Heart left ventricle (tissue), 16 donors: ENCODE measurements around the gene SGK1. TPM values are rescaled to one million over a fixed set of nuclear protein-coding genes. Genes with fewer than 3 reads are reported as not detected.

Experiments
- ATAC-seq, 4 donors: fragments of 200-7000 bp; cut with Tn5 transposase; one replicate each; pipeline ENCODE4 v1.9.1; 2020 to 2022; ENCODE audit warnings: moderate library complexity in 4 of 4, mild to moderate bottlenecking in 3 of 4, moderate number of reproducible peaks in 1 of 4
- DNase-seq, 5 donors: peaks; one replicate each; pipeline ENCODE4 v3.0.0-alpha.2; 2020
- H3K27ac ChIP-seq, 12 donors: fragments of 200-600 bp; sonication (generic) in 4 of 12; one replicate each; pipeline versions ENCODE4 v1.5.0 to v1.8.0; 2016 to 2022; ENCODE audit warnings: mild to moderate bottlenecking in 2 of 12
- H3K27me3 ChIP-seq, 9 donors: fragments of 200-600 bp; sonication (generic) in 2 of 9; one replicate each; pipeline versions ENCODE4 v1.5.1 to v1.8.0; 2016 to 2022; ENCODE audit warnings: mild to moderate bottlenecking in 3 of 9
- H3K36me3 ChIP-seq, 9 donors: fragments of 200-600 bp; sonication (generic) in 2 of 9; one replicate each; pipeline versions ENCODE4 v1.5.0 to v1.8.0; 2018 to 2022; ENCODE audit warnings: mild to moderate bottlenecking in 2 of 9
- H3K4me1 ChIP-seq, 12 donors: fragments of 200-600 bp; sonication (generic) in 4 of 12; one replicate each; pipeline versions ENCODE4 v1.5.0 to v1.8.0; 2016 to 2022; ENCODE audit warnings: mild to moderate bottlenecking in 3 of 12
- H3K4me3 ChIP-seq, 12 donors: fragments of 200-600 bp; sonication (generic) in 4 of 12; one replicate each; pipeline versions ENCODE4 v1.5.0 to v1.8.0; 2017 to 2022; ENCODE audit warnings: mild to moderate bottlenecking in 9 of 12, moderate library complexity in 4 of 12
- H3K9me3 ChIP-seq, 12 donors: fragments of 200-600 bp; sonication (generic) in 4 of 12; one replicate each; pipeline versions ENCODE4 v1.5.0 to v1.8.0; 2016 to 2022; ENCODE audit warnings: mild to moderate bottlenecking in 1 of 12
- POLR2A ChIP-seq, 2 donors: fragments of 450-650 bp; IDR thresholded peaks; one replicate each; pipeline ENCODE4 v1.6.1; 2017; ENCODE audit warnings: antibody characterized with exemption in 2 of 2, mild to moderate bottlenecking in 2 of 2, moderate library complexity in 2 of 2
- WGBS, 4 donors: extraction: QIAGEN DNeasy Blood & Tissue Kit in 2 of 4; methylation state at CpG; one replicate each; pipeline versions ENCODE4 v1.1.5 to v1.1.7; 2013 to 2018; 5-methylcytosine and 5-hydroxymethylcytosine counted together
- intact Hi-C, 10 donors: fragments of 100-400 bp; cut with DNase I; formaldehyde crosslinking; loops; one replicate each; pipeline versions ENCODE4 v1.11.1 to v1.14.2; 2022
- polyA plus RNA-seq, 2 donors: library from polyadenylated mRNA; stranded (reverse); fragments of 200-250 nt; gene quantifications; one replicate each; pipeline ENCODE4 v1.2.3, GENCODE V29; 2013
- total RNA-seq, 9 donors: library from RNA; depleted of rRNA in 2 of 9; stranded (reverse); fragments of >200 nt in 2 of 9; fragmentation: NEBNext Ultra II Directional in 3 of 9; extraction: Animal tissue kit (Norgen Biotek cat#: 25700) in 3 of 9; gene quantifications; one replicate each; pipeline versions ENCODE4 v1.1.0 to v1.2.4, GENCODE V29; 2016 to 2023
- TF ChIP-seq, protein P1 (sequence below), 12 donors: fragments of 200-600 bp; sonication (generic) in 4 of 12; IDR thresholded peaks; one replicate each; pipeline versions ENCODE4 v1.5.0 to v1.8.0; 2018 to 2022; ENCODE audit warnings: antibody characterized with exemption in 12 of 12, mild to moderate bottlenecking in 5 of 12
- donor health status: ischemic (EF 13 %, LVEDD 7.1; RV severe dilation, severe dysfunction).
- donor health status: healthy with polysubstance abuse.
- donor health status: DM: no; HTN: yes; CAD: no.
- donor health status: DM: no; HTN: no; CAD: no.
- donor health status: ischemic (EF 25% LVEDD 6.9; RV normal size, moderate dysfunction).
- donor health status: ischemic (EF 25% LVEDD 5.7; RV mildly dilated, moderate dysfunction).
- donor health status: healthy.
- donor health status: DM: yes; HTN: yes; CAD: no.
- donor health status: ischemic (EF 35%, LVEDD 5.7; RV mildly dilated, moderate dysfunction).
- donor health status: nonischemic (EF 11% LVEDD 7.7; RV severe dilation, severe dysfunction).
- donor health status: DM: yes; HTN: yes; CAD: no.
- donor health status: PGD.
- donor health status: ischemic (EF 29% LVEDD 5.4; RV normal size, mild dysfunction).
- donor health status: nonischemic (EF 23%, LVEDD 6.1; RV moderate dilation, normal function).

Gene SGK1
- total and polyA plus RNA-seq, 11 donors: 17.7 to 118 (median 56.7) TPM

DNA sequence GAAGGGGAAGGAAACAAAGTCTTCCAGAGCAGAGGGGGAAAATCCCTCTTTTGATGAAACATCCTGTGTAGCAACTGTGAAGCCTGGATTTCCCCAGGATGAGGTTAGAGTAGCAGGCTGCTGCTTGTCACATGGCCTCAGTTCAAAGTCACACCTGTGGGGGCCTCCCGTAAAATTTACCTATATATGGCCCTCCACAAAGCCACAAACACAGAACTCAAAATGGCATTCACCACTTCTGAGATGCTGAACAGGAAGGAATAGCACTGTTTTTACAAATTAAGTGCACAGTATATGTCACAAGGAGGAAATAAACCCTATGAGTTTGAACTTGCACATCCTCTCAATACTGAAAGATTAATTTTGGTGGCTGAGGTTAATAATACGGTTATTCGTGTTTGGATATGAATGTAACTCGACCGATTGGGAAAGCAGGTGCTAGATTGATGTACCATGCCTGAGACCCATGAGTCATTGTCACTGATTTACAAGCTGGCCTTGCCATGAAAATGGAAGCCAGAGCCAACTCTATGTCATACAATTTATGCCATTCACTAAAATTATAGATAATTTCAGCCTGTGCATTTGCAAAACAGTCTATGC, 70.6 kb downstream of the SGK1 start:
- Histone ChIP-seq H3K4me1 (peaks cover 0 to 53% (median 17%) of the 10 kb centered on the region in 12 donors), H3K9me3 (no peaks in the 10 kb centered on the region), H3K27me3 (no peaks in the 10 kb centered on the region), H3K4me3 (no peak overlapping the region), H3K36me3 (no peaks in the 10 kb centered on the region), H3K27ac (peak overlapping the region in 1 of 12 donors; percentile 40)
- no peak for TF ChIP-seq POLR2A (IDR thresholded peaks at IDR 0.05)
- TF ChIP-seq, protein P1, sequence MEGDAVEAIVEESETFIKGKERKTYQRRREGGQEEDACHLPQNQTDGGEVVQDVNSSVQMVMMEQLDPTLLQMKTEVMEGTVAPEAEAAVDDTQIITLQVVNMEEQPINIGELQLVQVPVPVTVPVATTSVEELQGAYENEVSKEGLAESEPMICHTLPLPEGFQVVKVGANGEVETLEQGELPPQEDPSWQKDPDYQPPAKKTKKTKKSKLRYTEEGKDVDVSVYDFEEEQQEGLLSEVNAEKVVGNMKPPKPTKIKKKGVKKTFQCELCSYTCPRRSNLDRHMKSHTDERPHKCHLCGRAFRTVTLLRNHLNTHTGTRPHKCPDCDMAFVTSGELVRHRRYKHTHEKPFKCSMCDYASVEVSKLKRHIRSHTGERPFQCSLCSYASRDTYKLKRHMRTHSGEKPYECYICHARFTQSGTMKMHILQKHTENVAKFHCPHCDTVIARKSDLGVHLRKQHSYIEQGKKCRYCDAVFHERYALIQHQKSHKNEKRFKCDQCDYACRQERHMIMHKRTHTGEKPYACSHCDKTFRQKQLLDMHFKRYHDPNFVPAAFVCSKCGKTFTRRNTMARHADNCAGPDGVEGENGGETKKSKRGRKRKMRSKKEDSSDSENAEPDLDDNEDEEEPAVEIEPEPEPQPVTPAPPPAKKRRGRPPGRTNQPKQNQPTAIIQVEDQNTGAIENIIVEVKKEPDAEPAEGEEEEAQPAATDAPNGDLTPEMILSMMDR (IDR thresholded peaks at IDR 0.05): no peak
- intact Hi-C loops: no loop called here
- 64 to 78% (median 71%) methylated on average over 5 of the region's 5 CpGs for WGBS, 4 donors
- ATAC-seq (peak in 1 of 4 donors; percentile 68), DNase-seq (no peak)

DNA sequence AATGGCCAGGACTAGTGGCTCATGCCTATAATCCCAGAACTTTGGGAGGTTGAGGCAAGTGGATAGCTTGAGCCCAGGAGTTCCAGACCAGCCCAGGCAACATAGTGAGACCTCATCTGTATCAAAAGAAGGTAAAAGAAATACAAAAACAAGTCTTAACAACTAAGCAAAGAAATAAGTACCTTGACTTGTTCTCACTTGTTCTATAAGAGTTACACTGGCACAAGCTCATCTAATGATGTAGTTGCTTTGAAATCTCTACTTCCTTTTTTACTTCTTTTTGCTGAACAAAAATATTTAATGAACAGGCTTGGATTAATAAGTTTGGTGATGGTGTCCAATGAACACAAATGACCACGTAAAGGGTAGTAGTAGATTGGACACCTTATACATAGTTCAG, 72.2 kb downstream of the SGK1 start:
- H3K9me3 ChIP-seq: no peaks in the 10 kb centered on the region
- TF ChIP-seq, protein P1 (IDR thresholded peaks at IDR 0.05): no peak
- no peak for TF ChIP-seq POLR2A (IDR thresholded peaks at IDR 0.05)
- H3K36me3 ChIP-seq: no peaks in the 10 kb centered on the region
- H3K27me3 ChIP-seq: no peaks in the 10 kb centered on the region
- H3K27ac ChIP-seq: peak overlapping the region in 1 of 12 donors; percentile 5
- no peak overlapping the region for H3K4me3 ChIP-seq
- no peak for ATAC-seq
- DNase-seq: no peak
- H3K4me1 ChIP-seq: peaks cover 0 to 57% (median 13%) of the 10 kb centered on the region in 12 donors
- intact Hi-C loops: no loop called here
- WGBS, 4 donors: 93 to 98% (median 95%) methylated on average over 1 of the region's 1 CpG

DNA sequence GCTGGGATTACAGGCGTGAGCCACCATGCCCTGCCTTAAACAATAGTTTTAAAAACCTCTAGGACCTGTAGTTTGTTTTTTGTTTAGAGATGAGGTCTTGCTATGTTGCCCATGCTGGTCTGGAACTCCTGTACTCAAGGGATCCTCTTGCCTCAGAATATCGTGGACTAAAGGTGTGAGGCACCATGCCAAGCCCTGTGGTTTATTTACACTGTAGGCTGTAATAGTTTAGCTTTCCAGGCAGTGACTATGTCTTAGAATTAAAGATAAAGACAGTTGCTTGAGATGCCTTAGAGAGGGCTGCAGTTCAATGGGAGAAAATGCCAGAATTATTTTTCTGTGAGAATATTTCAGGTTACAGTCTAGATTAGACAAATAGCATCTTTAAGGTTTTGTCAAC, 72.9 kb downstream of the SGK1 start:
- Histone ChIP-seq H3K4me3 (no peak overlapping the region), H3K36me3 (no peaks in the 10 kb centered on the region), H3K9me3 (no peaks in the 10 kb centered on the region), H3K27ac (no peak overlapping the region), H3K27me3 (no peaks in the 10 kb centered on the region), H3K4me1 (peaks cover 0 to 56% (median 7%) of the 10 kb centered on the region in 12 donors)
- ATAC-seq (no peak), DNase-seq (no peak)
- WGBS, 4 donors: 55 to 75% (median 69%) methylated on average over 2 of the region's 2 CpGs
- no peak for TF ChIP-seq POLR2A (IDR thresholded peaks at IDR 0.05)
- TF ChIP-seq, protein P1 (IDR thresholded peaks at IDR 0.05): no peak
- intact Hi-C loops: no loop called here

DNA sequence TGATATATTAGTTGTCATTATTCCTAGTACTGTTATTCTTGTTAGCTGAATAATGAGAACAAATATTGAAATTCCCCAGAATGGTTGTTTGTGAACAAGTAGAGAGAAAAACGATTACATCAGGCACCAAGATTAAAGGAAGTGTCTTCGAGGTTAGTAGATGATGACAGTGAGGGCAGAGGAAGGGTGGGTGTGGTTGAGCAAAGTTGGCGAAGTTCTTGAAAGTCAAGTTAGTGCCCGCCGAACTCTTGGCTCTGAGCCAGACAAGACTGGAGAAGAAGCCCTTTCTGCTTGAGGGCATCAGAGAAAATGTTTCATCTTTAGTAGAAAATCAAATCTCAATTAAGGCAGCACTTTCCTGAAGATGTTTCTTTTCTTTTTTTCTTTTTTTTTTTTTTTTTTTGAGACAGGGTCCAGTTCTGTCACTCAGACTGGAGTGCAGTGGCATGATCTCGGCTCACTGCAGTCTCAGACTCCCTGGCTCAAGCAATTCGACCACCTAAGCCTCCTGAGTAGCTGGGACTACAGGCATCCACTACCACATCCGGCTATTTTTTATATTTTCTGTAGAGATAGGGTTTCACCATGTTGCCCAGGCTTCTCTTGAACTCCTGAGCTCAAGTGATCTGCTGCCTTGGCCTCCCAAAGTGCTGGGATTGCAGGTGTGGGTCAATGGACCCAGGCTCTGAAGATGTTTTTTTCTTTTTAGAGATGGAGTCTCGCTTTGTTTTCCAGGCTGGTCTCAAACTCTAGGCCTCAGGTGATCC, 77.1 kb downstream of the SGK1 start:
- peak; percentile 68 to 79 (median 69) for DNase-seq
- intact Hi-C loops: no loop called here
- peaks cover 0 to 51% (median 15%) of the 10 kb centered on the region in 12 donors for H3K4me1 ChIP-seq
- H3K36me3 ChIP-seq: no peaks in the 10 kb centered on the region
- ATAC-seq: peak in 2 of 4 donors; percentile 54 to 56
- no peak overlapping the region for H3K4me3 ChIP-seq
- H3K9me3 ChIP-seq: no peaks in the 10 kb centered on the region
- no peak for TF ChIP-seq POLR2A (IDR thresholded peaks at IDR 0.05)
- TF ChIP-seq, protein P1 (IDR thresholded peaks at IDR 0.05): no peak
- 72 to 78% (median 73%) methylated on average over 9 of the region's 9 CpGs for WGBS, 4 donors
- H3K27me3 ChIP-seq: no peaks in the 10 kb centered on the region
- H3K27ac ChIP-seq: peak overlapping the region in 2 of 12 donors; percentile 9 to 72
